Tibial nerve (tissue), 3 donors: ENCODE data around the gene PPP2R2C.

ENCODE experiments used
- POLR2A ChIP-seq, 2 donors: fragments of 450-650 bp; IDR thresholded peaks; one replicate each; pipeline ENCODE4 v1.6.1; 2017; ENCODE audit warnings: antibody characterized with exemption in 2 of 2, mild to moderate bottlenecking in 2 of 2, moderate library complexity in 2 of 2
- TF ChIP-seq, protein P1 (sequence below), 5 experiments: fragments of 200-600 bp in 3 of 5; fragments of 450-650 bp in 2 of 5; sonication (generic) in 3 of 5; IDR thresholded peaks; one replicate each; pipeline ENCODE4 v1.5.1; 2016 to 2019; ENCODE audit warnings: antibody characterized with exemption in 5 of 5, mild to moderate bottlenecking in 3 of 5, moderate library complexity in 2 of 5

DNA sequence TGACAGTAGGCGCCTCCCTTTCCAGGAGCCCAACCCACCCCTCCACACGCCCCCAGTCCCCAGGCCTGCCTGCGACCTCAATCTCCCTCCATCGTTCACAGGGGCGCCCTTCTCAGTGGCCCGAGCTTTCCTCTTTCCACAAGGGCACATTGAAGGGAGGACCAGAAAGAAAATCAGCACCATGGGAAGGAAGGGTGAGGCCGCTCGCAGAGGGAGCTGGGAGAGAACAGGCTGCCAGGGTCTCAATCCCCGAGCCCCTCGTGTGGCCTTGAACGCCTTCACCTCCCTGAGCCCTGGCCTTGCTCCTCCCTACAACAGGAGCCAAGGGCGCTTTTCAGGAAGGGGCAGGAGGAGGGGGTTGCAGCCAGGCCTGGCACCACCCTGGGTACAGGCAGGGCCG, 136.2 kb downstream of the PPP2R2C start:
- no peak for TF ChIP-seq POLR2A (IDR thresholded peaks at IDR 0.05)
- TF ChIP-seq, protein P1, sequence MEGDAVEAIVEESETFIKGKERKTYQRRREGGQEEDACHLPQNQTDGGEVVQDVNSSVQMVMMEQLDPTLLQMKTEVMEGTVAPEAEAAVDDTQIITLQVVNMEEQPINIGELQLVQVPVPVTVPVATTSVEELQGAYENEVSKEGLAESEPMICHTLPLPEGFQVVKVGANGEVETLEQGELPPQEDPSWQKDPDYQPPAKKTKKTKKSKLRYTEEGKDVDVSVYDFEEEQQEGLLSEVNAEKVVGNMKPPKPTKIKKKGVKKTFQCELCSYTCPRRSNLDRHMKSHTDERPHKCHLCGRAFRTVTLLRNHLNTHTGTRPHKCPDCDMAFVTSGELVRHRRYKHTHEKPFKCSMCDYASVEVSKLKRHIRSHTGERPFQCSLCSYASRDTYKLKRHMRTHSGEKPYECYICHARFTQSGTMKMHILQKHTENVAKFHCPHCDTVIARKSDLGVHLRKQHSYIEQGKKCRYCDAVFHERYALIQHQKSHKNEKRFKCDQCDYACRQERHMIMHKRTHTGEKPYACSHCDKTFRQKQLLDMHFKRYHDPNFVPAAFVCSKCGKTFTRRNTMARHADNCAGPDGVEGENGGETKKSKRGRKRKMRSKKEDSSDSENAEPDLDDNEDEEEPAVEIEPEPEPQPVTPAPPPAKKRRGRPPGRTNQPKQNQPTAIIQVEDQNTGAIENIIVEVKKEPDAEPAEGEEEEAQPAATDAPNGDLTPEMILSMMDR (IDR thresholded peaks at IDR 0.05): no peak
